Endothelial cell of umbilical vein (primary cell): ENCODE measurements around the gene PAX6.

Experiments used
- MAX ChIP-seq: IDR thresholded peaks from 2 replicates; pipeline ENCODE4 v1.6.1; 2011; ENCODE audit not compliant: insufficient read depth, insufficient read length
- POLR2AphosphoS5 ChIP-seq: IDR thresholded peaks from 2 replicates; pipeline ENCODE4 v1.6.1; 2012; ENCODE audit warnings: low read depth, mild to moderate bottlenecking, control low read depth, low read length, moderate library complexity; ENCODE audit not compliant: insufficient read depth

- TF ChIP-seq POLR2AphosphoS5 (no peak), MAX (no peak)
These were observed 2.5 kb upstream of the PAX6 start for GRCh38 chr11:31813391-31814175.
